Measurements from ENCODE around the gene TTLL8. TPM values are rescaled to one million over a fixed set of nuclear protein-coding genes. Genes with fewer than 3 reads are reported as not detected.

Gene TTLL8
- total and polyA plus RNA-seq, 2 donors (not counting 3 experiments of a cell fraction or from before 2014, with no cell fraction given) = not detected

DNA sequence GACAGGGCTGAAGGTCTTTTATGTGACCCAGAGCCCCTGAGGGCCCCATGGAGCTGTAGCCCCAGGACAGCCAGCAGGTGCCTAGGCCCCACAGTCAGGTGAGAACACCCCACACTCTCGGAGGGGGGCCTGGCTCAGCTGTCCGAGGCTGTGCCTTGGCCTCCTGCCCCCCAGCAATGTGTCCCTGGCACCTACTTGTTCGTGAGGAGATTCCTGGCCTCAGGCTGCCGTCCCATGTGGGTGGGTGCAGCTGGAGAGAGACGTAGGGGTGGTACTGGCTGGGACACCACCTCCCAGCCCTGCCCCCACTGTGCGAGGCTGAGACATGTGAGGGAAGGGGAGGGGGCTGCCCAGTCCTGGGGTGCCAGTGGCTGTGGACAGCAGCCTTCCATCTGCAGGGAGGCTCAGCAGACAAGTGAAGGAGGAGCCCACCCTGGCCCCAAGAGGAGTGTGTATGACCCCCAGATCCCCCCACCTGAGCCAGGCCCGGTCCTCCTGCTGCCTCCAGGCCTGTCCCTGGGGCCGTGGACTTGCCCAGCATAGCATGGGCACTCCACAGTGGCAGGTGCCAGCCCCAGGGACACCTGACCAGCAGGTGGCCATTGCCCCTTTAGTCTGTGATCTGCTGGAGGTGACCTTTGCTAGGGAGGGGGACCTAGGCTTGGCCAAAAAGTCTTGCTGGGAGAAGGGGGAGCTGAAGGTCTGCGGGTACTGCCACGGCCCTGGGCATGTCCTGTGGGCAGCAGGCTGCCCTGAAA lies 62.6 kb downstream of the TTLL8 start:
- Histone ChIP-seq H3K4me3 (replicated peaks in 1 of 3; ENCODE audit: insufficient read depth in 1 of 3, low read depth in 1 of 3, low read length in 3 of 3) (no peak overlapping the region), H3K27ac (ENCODE audit: insufficient read depth, low read depth, low read length) (no peak overlapping the region), H3K9me3 (replicated peaks; ENCODE audit: control insufficient read depth, insufficient read depth, low read length) (no peaks in the 10 kb centered on the region), H3K9ac (replicated peaks; ENCODE audit: extremely low read depth, insufficient read depth, low read length) (no peak overlapping the region), H3K27me3 (ENCODE audit: control insufficient read depth in 2 of 2, insufficient read depth in 2 of 2, low read length in 2 of 2) (no peaks in the 10 kb centered on the region), H3K4me2 (ENCODE audit: insufficient read depth, low read length) (no peak overlapping the region), H3K36me3 (ENCODE audit: control insufficient read depth in 2 of 2, extremely low read depth in 1 of 2, insufficient read depth in 2 of 2, low read length in 2 of 2) (no peaks in the 10 kb centered on the region), H3K9me1 (replicated peaks; ENCODE audit: control insufficient read depth, extremely low read depth, insufficient read depth, low read length) (no peaks in the 10 kb centered on the region), H3K4me1 (ENCODE audit: control insufficient read depth, extremely low read depth, insufficient read depth, low read length) (no peaks in the 10 kb centered on the region), H3K79me2 (ENCODE audit: control insufficient read depth, insufficient read depth, low read length) (no peaks in the 10 kb centered on the region), H2AFZ (ENCODE audit: low read depth, low read length) (no peak overlapping the region), H4K20me1 (replicated peaks; ENCODE audit: control insufficient read depth, extremely low read depth, insufficient read depth, low read length) (no peaks in the 10 kb centered on the region)
- ChIA-PET POLR2A (no interaction called here), CTCF (interaction anchor here (0.8 to 4.7 kb wide), 3 partner anchors 16 to 64 kb away, joined by 3 to 50 read pairs (median 3); no protein-coding TSS in a partner anchor)
- DNase-seq (ENCODE audit: low read depth, low spot score) (no peak), FAIRE-seq (no peak)
- intact Hi-C loops (cut with micrococcal nuclease) = no loop called here
- TF ChIP-seq MYC (IDR thresholded peaks at IDR 0.05; ENCODE audit: low read depth, low read length) = no peak
- dilution Hi-C loops (cut with MboI; ENCODE audit: extremely low pct_ligation_motif_present, low sequenced_read_pairs) = no loop called here
- no TSS peak for BruUV-seq (replicated peaks)

DNA sequence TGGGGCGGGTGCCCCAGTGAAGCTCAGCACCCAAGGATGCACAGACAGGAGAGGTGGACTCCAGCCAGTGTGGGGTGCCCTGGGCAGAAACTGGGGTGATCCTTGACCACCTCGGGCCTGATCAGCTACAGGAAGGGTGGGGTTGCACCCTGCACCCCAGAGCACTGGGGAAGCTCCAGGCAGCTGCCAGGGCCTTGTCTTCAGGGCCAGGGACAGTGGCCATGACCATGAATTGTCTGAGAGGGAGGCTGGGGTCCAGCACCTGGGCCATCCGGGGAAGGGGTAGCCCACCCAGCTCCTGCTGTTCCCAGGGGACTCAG lies 63.1 kb downstream of the TTLL8 start:
- no peaks in the 10 kb centered on the region for H3K9me3 ChIP-seq (replicated peaks; ENCODE audit: control insufficient read depth, insufficient read depth, low read length)
- no peaks in the 10 kb centered on the region for H3K4me1 ChIP-seq (ENCODE audit: control insufficient read depth, extremely low read depth, insufficient read depth, low read length)
- no peak overlapping the region for H3K9ac ChIP-seq (replicated peaks; ENCODE audit: extremely low read depth, insufficient read depth, low read length)
- ChIA-PET POLR2A (no interaction called here), CTCF (interaction anchor here (0.8 to 4.7 kb wide), 5 partner anchors 12 to 64 kb away, joined by 3 to 50 read pairs (median 19); no protein-coding TSS in a partner anchor)
- H3K4me3 ChIP-seq (replicated peaks in 1 of 3; ENCODE audit: insufficient read depth in 1 of 3, low read depth in 1 of 3, low read length in 3 of 3) = no peak overlapping the region
- no peaks in the 10 kb centered on the region for H3K36me3 ChIP-seq (ENCODE audit: control insufficient read depth in 2 of 2, extremely low read depth in 1 of 2, insufficient read depth in 2 of 2, low read length in 2 of 2)
- H3K4me2 ChIP-seq (ENCODE audit: insufficient read depth, low read length) = no peak overlapping the region
- TF ChIP-seq POLR2A (IDR thresholded peaks at IDR 0.05; ENCODE audit: low read depth, low read length) (no peak), FOS (IDR thresholded peaks at IDR 0.05; ENCODE audit: borderline replicate concordance, insufficient read depth, low read length) (no peak), JUN (IDR thresholded peaks at IDR 0.05; ENCODE audit: borderline replicate concordance, insufficient read depth, insufficient read length, low read depth) (no peak), EZH2 (IDR thresholded peaks at IDR 0.05; ENCODE audit: borderline replicate concordance, low read depth, low read length, severe bottlenecking) (no peak)
- intact Hi-C loops (cut with micrococcal nuclease) (no loop called here), dilution Hi-C loops (cut with MboI; ENCODE audit: extremely low pct_ligation_motif_present, low sequenced_read_pairs) (no loop called here)
- no peaks in the 10 kb centered on the region for H3K79me2 ChIP-seq (ENCODE audit: control insufficient read depth, insufficient read depth, low read length)
- no peak for DNase-seq (ENCODE audit: low read depth, low spot score)
- no TSS peak for BruUV-seq (replicated peaks)
- H3K27me3 ChIP-seq (ENCODE audit: control insufficient read depth in 2 of 2, insufficient read depth in 2 of 2, low read length in 2 of 2) = no peaks in the 10 kb centered on the region
- FAIRE-seq = no peak
- H4K20me1 ChIP-seq (replicated peaks; ENCODE audit: control insufficient read depth, extremely low read depth, insufficient read depth, low read length) = no peaks in the 10 kb centered on the region
- no peak overlapping the region for H3K27ac ChIP-seq (ENCODE audit: insufficient read depth, low read depth, low read length)
- H3K9me1 ChIP-seq (replicated peaks; ENCODE audit: control insufficient read depth, extremely low read depth, insufficient read depth, low read length) = no peaks in the 10 kb centered on the region
- no peak overlapping the region for H2AFZ ChIP-seq (ENCODE audit: low read depth, low read length)
